ENCODE results near the gene BEND6. TPM values are rescaled to one million over a fixed set of nuclear protein-coding genes. Genes with fewer than 3 reads are reported as not detected.
A peak's percentile ranks its signal among the peaks of the same experiment; 100 is the strongest.
"Not testable (repeated sequence)": the region's sequence is repeated elsewhere in the genome, so short reads cannot be mapped to it uniquely, and the experiment has no call there.

BEND6 gene
- total and polyA plus RNA-seq, 7 donors = 0.14 to 1.1 (median 0.30) TPM

DNA sequence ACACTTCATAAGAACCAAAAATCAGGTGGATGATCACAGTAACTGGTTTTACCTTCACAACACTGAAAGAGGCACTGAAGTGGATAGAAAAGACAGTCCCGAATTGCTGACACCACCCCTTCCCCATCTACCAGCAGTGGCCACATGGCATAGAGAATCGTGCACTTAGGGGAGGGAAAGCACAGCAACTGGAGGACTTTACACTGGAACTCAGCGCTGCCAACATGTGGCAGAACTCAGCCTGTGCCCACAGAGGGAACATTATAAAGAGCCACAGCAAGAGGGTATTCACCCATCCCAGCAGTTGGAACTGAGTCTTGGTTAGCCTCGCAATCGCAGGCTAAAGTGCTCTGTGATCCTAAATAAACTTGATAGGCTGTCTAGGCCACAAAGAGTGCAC lies 85.1 kb downstream of the BEND6 start:
- H3K36me3 ChIP-seq (ENCODE audit: insufficient read depth in 1 of 2, low read depth in 1 of 2) = no peaks in the 10 kb centered on the region
- no peaks in the 10 kb centered on the region for H3K4me1 ChIP-seq
- intact Hi-C loops (cut with DNase I) = loop anchor here in 1 of 2 donors (10.0 kb wide), 1 partner anchor 275 kb away; the partner anchor contains the start of gene PRIM2
- no peak overlapping the region for H3K4me3 ChIP-seq
- H3K9me3 ChIP-seq = no peaks in the 10 kb centered on the region
- no peak for ATAC-seq
- H3K27me3 ChIP-seq (ENCODE audit: insufficient read depth in 3 of 3, low read length in 2 of 3) = no peaks in the 10 kb centered on the region
- H3K27ac ChIP-seq = no peak overlapping the region
- 68 to 74% (median 72%) methylated on average over 5 of the region's 5 CpGs for WGBS, 3 donors
- TF ChIP-seq CTCF (IDR thresholded peaks at IDR 0.05) = no peak
- no peak for DNase-seq

GRCh38 chr6:57044061-57044460 lies 89.2 kb downstream of the BEND6 start:
- not testable (repeated sequence) for DNase-seq; H3K27ac ChIP-seq; H3K36me3 ChIP-seq (ENCODE audit: insufficient read depth in 1 of 2, low read depth in 1 of 2); ATAC-seq; H3K4me3 ChIP-seq; H3K27me3 ChIP-seq (ENCODE audit: insufficient read depth in 3 of 3, low read length in 2 of 3); H3K4me1 ChIP-seq; H3K9me3 ChIP-seq
- 79 to 90% (median 82%) methylated on average over 1 of the region's 1 CpG for WGBS, 3 donors
- intact Hi-C loops (cut with DNase I) = loop anchor here in 1 of 2 donors (10.0 kb wide), 1 partner anchor 271 kb away; the partner anchor contains the start of gene PRIM2

- intact Hi-C loops (cut with DNase I) = loop anchor here in 1 of 2 donors (10.0 kb wide), 1 partner anchor 270 kb away; the partner anchor contains the start of gene PRIM2
Observed at GRCh38 chr6:57044568-57044967, 89.7 kb downstream of the BEND6 start.

DNA sequence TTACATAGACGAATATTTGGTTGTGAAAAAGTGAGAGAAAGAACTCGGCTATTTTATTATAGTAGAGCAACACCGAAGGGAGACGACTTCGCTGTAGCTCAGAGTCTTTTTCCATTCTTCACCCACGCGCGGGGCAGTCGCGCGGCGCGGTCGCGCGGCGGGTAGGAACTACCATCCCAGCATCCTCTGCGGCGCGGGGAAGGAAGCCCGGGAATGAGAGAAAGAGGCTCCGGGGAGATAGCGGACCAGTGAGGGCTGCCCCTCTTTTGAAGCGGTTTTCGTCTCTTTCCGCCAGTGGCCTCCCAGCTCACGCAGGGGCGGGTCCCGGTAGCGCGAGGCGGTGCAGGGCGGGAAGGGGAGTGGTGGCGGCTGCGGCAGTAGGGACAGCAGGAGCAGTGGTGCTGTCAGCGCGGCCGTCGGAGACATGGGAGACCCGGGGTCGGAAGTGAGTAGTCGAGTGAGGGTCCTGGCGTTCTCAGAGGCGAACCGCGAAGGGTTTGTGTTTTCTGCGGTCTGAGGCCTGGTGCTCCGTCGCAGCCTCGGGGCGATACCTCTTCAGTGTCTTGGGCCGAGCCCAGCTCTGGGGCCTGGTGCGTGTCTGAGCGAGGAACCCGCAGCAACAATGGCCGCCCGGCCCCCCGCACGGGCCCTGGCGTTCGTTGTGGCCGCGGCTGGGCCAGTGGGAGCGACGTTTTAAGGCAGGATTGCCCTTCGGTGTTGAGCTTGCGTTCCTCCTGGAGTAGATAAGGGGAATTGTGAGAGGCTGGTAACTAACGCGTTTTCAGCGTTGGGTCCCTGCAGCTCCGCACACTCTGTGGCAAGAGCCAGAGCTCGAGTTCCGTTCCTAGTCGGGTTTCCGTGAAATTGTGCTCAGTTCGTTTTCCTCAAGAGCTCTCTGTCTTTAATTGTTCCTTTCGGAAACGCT lies 91.7 kb downstream of the BEND6 start, which contains the start of gene KIAA1586:
Gene KIAA1586, plus strand, starts transcription at position 362 of the 925 bp plus-strand sequence. Its CDS starts 63 bp downstream, at position 425.
- peak; percentile 88 to 91 for DNase-seq
- intact Hi-C loops (cut with DNase I) = loop anchor here in 1 of 2 donors (5.0 to 10.0 kb wide), 2 partner anchors 46 to 268 kb away; partner anchors contain the start of genes PRIM2 and ZNF451
- ATAC-seq = peak; percentile 95 to 98 (median 97)
- H3K9me3 ChIP-seq; H3K27me3 ChIP-seq (ENCODE audit: insufficient read depth in 3 of 3, low read length in 2 of 3); H3K4me1 ChIP-seq: not testable (repeated sequence)
- Histone ChIP-seq H3K36me3 (ENCODE audit: insufficient read depth in 1 of 2, low read depth in 1 of 2) (peaks cover 2 to 24% of the 10 kb centered on the region in 2 donors), H3K27ac (peak within 1 kb of the TSS; percentile 66), H3K4me3 (peak within 1 kb of the TSS; percentile 78)
- 0% methylated on average over 40 to 46 of the region's 78 CpGs for WGBS, 3 donors

More at GRCh38 chr6:57044568-57044967, 89.7 kb downstream of the BEND6 start:
- no peak overlapping the region for H3K4me3 ChIP-seq
- TF ChIP-seq CTCF (IDR thresholded peaks at IDR 0.05) = no peak
- DNase-seq (no peak), ATAC-seq (no peak)
- WGBS, 3 donors = 94 to 95% (median 95%) methylated on average over 2 of the region's 2 CpGs
- no peaks in the 10 kb centered on the region for H3K27me3 ChIP-seq (ENCODE audit: insufficient read depth in 3 of 3, low read length in 2 of 3)
- H3K36me3 ChIP-seq (ENCODE audit: insufficient read depth in 1 of 2, low read depth in 1 of 2) = peaks cover 0 to 11% of the 10 kb centered on the region in 2 donors
- no peaks in the 10 kb centered on the region for H3K9me3 ChIP-seq
- no peak overlapping the region for H3K27ac ChIP-seq
- peaks cover 3% of the 10 kb centered on the region for H3K4me1 ChIP-seq

GRCh38 chr6:57047257-57047585 lies 92.3 kb downstream of the BEND6 start:
- not testable (repeated sequence) for H3K4me3 ChIP-seq; H3K9me3 ChIP-seq; DNase-seq; H3K27ac ChIP-seq; H3K27me3 ChIP-seq (ENCODE audit: insufficient read depth in 3 of 3, low read length in 2 of 3); H3K4me1 ChIP-seq
- WGBS, 3 donors = no CpG with 5 or more reads among the region's 5 CpGs
- intact Hi-C loops (cut with DNase I) = loop anchor here in 1 of 2 donors (5.0 to 10.0 kb wide), 2 partner anchors 45 to 268 kb away; partner anchors contain the start of genes PRIM2 and ZNF451
- H3K36me3 ChIP-seq (ENCODE audit: insufficient read depth in 1 of 2, low read depth in 1 of 2) = peaks cover 2 to 30% of the 10 kb centered on the region in 2 donors
- peak in 2 of 4 donors; percentile 9 to 21 for ATAC-seq

DNA sequence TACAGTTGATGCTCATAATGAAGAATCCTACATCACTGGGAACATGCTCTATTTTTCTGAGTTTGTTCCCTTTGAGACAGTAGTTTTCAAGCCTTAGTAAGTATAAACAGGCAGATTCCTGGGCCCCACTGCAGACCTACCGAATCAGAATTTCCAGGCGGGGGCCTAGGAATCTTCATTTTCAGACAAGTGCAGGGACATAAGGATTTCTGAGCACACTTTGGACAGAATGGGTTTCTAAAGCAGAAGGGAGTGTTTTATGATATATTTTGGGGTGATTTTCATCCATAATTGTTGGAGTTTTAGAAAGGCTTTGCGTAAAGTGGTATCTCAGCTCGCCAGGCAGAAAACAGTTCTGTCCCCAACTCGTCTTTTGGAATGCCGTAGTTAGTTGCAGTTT lies 93.0 kb downstream of the BEND6 start:
- Histone ChIP-seq H3K4me3 (peak overlapping the region; percentile 29), H3K36me3 (ENCODE audit: insufficient read depth in 1 of 2, low read depth in 1 of 2) (peaks cover 2 to 36% of the 10 kb centered on the region in 2 donors)
- not testable (repeated sequence) for DNase-seq; H3K27me3 ChIP-seq (ENCODE audit: insufficient read depth in 3 of 3, low read length in 2 of 3); H3K9me3 ChIP-seq; H3K27ac ChIP-seq; ATAC-seq; H3K4me1 ChIP-seq
- 80 to 93% (median 82%) methylated on average over 5 to 6 of the region's 6 CpGs for WGBS, 3 donors
- intact Hi-C loops (cut with DNase I) = loop anchor here in 1 of 2 donors (5.0 to 10.0 kb wide), 2 partner anchors 44 to 267 kb away; partner anchors contain the start of genes PRIM2 and ZNF451

All from psoas muscle (tissue), 8 donors.